Right atrium auricular region (tissue), 2 donors: ENCODE results near the gene PSMD4. TPM values are rescaled to one million over a fixed set of nuclear protein-coding genes. Genes with fewer than 3 reads are reported as not detected.
A peak's percentile ranks its signal among the peaks of the same experiment; 100 is the strongest.
"Not testable (repeated sequence)": the region's sequence is repeated elsewhere in the genome, so short reads cannot be mapped to it uniquely, and the experiment has no call there.

Experiments
- DNase-seq: peaks from one replicate; pipeline ENCODE4 v3.0.0-alpha.2; 2019; ENCODE audit warnings: low spot score
- H3K27ac ChIP-seq, 2 donors: fragments of 200-600 bp; sonication (generic); 1 replicate in 1 of 2; 2 replicates in 1 of 2; pipeline ENCODE4 v1.5.1; 2016 to 2019
- H3K27me3 ChIP-seq, 2 donors: fragments of 200-600 bp; sonication (generic); one replicate each; pipeline versions ENCODE4 v1.5.1 to v1.6.0; 2017 to 2019
- H3K36me3 ChIP-seq: fragments of 200-600 bp; sonication (generic); one replicate; pipeline ENCODE4 v1.5.1; 2016
- H3K4me1 ChIP-seq, 2 donors: fragments of 200-600 bp; sonication (generic); one replicate each; pipeline versions ENCODE4 v1.5.1 to v1.6.0; 2017 to 2019
- H3K4me3 ChIP-seq, 2 donors: fragments of 200-600 bp; sonication (generic); 1 replicate in 1 of 2; 2 replicates in 1 of 2; pipeline ENCODE4 v1.5.1; 2017 to 2019; ENCODE audit warnings: mild to moderate bottlenecking in 1 of 2, moderate library complexity in 1 of 2
- H3K9me3 ChIP-seq, 2 donors: fragments of 200-600 bp; sonication (generic); one replicate each; pipeline ENCODE4 v1.5.1; 2019
- CTCF ChIP-seq, 2 donors: fragments of 200-600 bp; sonication (generic); IDR thresholded peaks; one replicate each; pipeline ENCODE4 v1.5.1; 2019; ENCODE audit warnings: antibody characterized with exemption in 2 of 2
- total RNA-seq, 2 donors: library from RNA; depleted of rRNA; stranded (reverse); fragments of >200 nt; gene quantifications; one replicate each; pipeline ENCODE4 v1.1.0, GENCODE V29; 2016

Gene PSMD4
- total RNA-seq = 100 to 1,000 TPM; 109 to 157 TPM

DNA sequence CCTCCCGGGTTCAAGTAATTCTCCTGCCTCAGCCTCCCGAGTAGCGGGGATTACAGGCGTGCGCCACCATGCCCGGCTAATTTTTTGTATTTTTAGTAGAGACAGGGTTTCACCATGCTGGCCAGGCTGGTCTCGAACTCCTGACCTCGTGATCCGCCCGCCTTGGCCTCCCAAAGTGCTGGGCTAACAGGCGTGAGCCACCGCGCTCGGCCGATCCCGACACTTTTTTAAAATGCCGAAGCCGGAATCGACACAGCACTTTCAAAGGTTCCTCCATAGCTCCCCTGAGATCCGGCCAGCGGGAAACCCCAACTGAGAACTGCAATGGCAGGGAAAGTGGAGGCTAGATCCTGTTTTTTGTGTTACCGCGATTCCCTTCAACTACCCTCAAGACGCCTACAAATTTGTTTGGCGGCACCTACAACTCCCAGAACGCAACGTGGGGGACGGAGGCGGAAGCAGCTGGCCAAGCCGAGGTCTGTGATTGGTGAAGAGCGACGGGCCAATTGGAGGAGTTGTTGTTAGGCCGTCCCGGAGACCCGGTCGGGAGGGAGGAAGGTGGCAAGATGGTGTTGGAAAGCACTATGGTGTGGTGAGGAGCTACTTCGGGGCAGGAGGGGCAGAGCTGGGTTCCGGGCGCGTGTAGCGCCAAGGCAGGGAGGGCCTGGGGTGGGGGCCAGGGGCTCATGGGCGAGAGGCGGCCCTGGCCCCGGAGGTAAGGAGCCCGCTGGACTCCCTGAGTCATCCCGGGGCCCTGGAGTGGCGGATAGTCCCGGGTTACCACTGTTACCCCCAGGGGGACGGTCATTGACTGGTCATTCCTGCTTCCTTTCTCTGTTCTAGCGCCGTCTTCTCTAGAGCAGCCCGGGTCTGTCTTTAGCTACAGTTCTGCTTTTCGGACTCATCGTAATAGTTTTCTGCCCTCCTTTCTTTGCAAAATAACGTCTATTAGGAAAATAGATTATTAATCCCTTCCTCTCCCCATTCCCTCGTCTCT, at the start of gene PSMD4:
TSS of gene PSMD4 (plus strand) at position 518 of the 997 bp plus-strand sequence. CDS start at position 567, 49 bp downstream.
- Histone ChIP-seq H3K36me3 (peaks cover 3% of the 10 kb centered on the region), H3K4me3 (peak within 1 kb of the TSS; percentile 84 to 96), H3K4me1 (peaks cover 0 to 12% of the 10 kb centered on the region in 2 donors), H3K27ac (peak within 1 kb of the TSS; percentile 91), H3K27me3 (no peaks in the 10 kb centered on the region), H3K9me3 (no peaks in the 10 kb centered on the region)
- no peak for TF ChIP-seq CTCF (IDR thresholded peaks at IDR 0.05)
- DNase-seq = peak; percentile 97

DNA sequence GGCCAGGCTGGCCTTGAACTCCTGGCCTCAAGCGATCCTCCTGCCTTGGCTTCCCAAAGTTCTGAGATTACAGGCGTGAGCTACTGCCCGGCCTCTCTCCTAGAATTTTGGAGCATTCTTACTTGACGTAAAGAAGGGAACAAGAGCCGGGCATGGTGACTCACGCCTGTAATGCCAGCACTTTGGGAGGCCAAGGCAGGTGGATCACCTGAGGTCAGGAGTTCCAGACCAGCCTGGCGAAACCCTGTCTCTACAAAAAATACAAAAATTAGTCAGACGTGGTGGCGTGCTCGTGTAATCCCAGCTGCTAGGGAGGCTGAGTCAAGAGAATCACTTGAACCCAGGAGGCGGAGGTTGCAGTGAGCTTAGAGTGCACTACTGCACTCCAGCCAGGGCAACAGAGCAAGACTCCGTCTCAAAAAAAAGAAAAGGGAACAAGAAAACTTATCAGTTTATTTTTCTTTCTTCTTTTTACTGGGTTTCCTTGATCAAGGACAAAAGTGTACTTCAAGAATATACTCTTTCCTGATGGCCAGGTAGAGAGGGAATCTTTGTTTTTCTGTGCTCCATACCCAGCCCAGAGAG, 49.1 kb upstream of the PSMD4 start:
- H3K27ac ChIP-seq, H3K4me3 ChIP-seq, H3K27me3 ChIP-seq, DNase-seq, H3K9me3 ChIP-seq: not testable (repeated sequence)
- Histone ChIP-seq H3K36me3 (peaks cover 50% of the 10 kb centered on the region), H3K4me1 (peaks cover 0 to 34% of the 10 kb centered on the region in 2 donors)

DNA sequence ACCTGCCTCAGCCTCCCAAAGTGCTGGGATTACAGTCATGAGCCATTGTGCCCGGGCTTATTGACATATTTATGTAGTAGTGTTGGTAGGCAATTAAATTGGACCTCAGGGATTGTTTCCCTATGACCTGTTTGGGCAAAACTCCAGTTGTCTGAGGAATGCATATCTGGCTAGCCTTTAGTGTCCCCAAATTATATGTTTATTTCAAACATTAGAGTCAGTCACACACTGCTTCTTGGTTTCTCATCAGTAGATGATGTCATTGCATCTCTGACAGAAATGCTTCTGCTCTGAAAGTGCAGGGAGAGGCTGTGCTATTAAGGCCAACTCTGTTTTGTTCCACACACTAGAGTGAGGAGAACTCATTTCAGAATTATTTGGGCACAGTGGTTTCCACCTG, 43.7 kb upstream of the PSMD4 start:
- TF ChIP-seq CTCF (IDR thresholded peaks at IDR 0.05) = no peak
- Histone ChIP-seq H3K27me3 (no peaks in the 10 kb centered on the region), H3K9me3 (no peaks in the 10 kb centered on the region), H3K36me3 (peaks cover 41% of the 10 kb centered on the region), H3K4me3 (no peak overlapping the region), H3K27ac (no peak overlapping the region), H3K4me1 (no peaks in the 10 kb centered on the region)
- no peak for DNase-seq

GRCh38 chr1:151211972-151212705, 42.4 kb upstream of the PSMD4 start:
- no peak for DNase-seq
- TF ChIP-seq CTCF (IDR thresholded peaks at IDR 0.05) = no peak

DNA sequence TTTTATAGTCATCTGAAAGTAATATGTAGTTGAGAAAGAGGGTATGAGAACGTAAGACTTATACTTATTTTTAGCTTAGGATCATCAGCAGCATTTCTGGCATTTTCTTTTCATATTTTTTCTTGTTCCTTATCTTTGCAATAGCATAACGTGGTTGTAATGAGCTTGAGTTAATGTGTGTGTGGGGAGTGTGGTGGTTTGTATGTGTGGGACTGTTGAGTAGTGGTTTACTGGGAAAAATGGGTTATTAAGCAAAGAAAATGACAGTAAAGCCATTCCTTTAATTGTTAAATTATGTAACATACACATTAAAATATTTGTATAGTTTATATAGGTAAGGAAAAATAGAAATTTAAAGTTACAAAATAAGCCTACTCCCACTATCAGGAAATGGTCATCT, 41.0 kb upstream of the PSMD4 start:
- Histone ChIP-seq H3K36me3 (peaks cover 23% of the 10 kb centered on the region), H3K4me3 (no peak overlapping the region), H3K4me1 (peaks cover 0 to 3% of the 10 kb centered on the region in 2 donors), H3K27ac (no peak overlapping the region), H3K9me3 (no peaks in the 10 kb centered on the region), H3K27me3 (no peaks in the 10 kb centered on the region)
- TF ChIP-seq CTCF (IDR thresholded peaks at IDR 0.05) = no peak
- no peak for DNase-seq

More at GRCh38 chr1:151211972-151212705, 42.4 kb upstream of the PSMD4 start:
- Histone ChIP-seq H3K27ac (no peak overlapping the region), H3K27me3 (no peaks in the 10 kb centered on the region), H3K9me3 (no peaks in the 10 kb centered on the region), H3K36me3 (peaks cover 33% of the 10 kb centered on the region), H3K4me1 (peaks cover 0 to 3% of the 10 kb centered on the region in 2 donors), H3K4me3 (no peak overlapping the region)
